GM23248 (cell line): Measurements from ENCODE around the gene ADK. TPM values are rescaled to one million over a fixed set of nuclear protein-coding genes. Genes with fewer than 3 reads are reported as not detected.
A peak's percentile ranks its signal among the peaks of the same experiment; 100 is the strongest.

Experiments used
- DNase-seq: peaks from one replicate; pipeline ENCODE4 v3.0.0-alpha.2; 2015
- H2AFZ ChIP-seq: fragments of 200-600 bp; sonication (generic); 2 replicates; pipeline ENCODE4 v1.6.1; 2016; ENCODE audit warnings: antibody characterized with exemption
- H3F3A ChIP-seq: fragments of 200-600 bp; sonication (generic); 2 replicates; pipeline ENCODE4 v1.6.1; 2016; ENCODE audit warnings: mild to moderate bottlenecking, antibody characterized with exemption, mixed run types; ENCODE audit not compliant: insufficient read depth
- H3K27ac ChIP-seq: fragments of 200-600 bp; sonication (generic); 2 replicates; pipeline ENCODE4 v1.5.1; 2016; ENCODE audit warnings: mild to moderate bottlenecking
- H3K27me3 ChIP-seq: fragments of 200-600 bp; sonication (generic); replicated peaks from 2 replicates; pipeline ENCODE4 v1.6.1; 2016; ENCODE audit warnings: mild to moderate bottlenecking; ENCODE audit not compliant: insufficient read depth
- H3K36me3 ChIP-seq: fragments of 200-600 bp; sonication (generic); 2 replicates; pipeline ENCODE4 v1.6.1; 2016; ENCODE audit warnings: low read depth, mild to moderate bottlenecking
- H3K4me1 ChIP-seq: fragments of 200-600 bp; sonication (generic); 2 replicates; pipeline ENCODE4 v1.6.1; 2016; ENCODE audit warnings: mild to moderate bottlenecking; ENCODE audit not compliant: insufficient read depth
- H3K4me2 ChIP-seq: fragments of 200-600 bp; sonication (generic); one replicate; pipeline ENCODE4 v1.6.1; 2016; ENCODE audit warnings: mild to moderate bottlenecking; ENCODE audit not compliant: unreplicated experiment
- H3K4me3 ChIP-seq: fragments of 200-600 bp; sonication (generic); 2 replicates; pipeline ENCODE4 v1.5.1; 2016; ENCODE audit warnings: mild to moderate bottlenecking
- H3K79me2 ChIP-seq: fragments of 200-600 bp; sonication (generic); 2 replicates; pipeline ENCODE4 v1.6.1; 2016; ENCODE audit warnings: mild to moderate bottlenecking; ENCODE audit not compliant: insufficient read depth
- H3K9ac ChIP-seq: fragments of 200-600 bp; sonication (generic); 2 replicates; pipeline ENCODE4 v1.6.1; 2016; ENCODE audit warnings: mild to moderate bottlenecking
- H3K9me2 ChIP-seq: fragments of 200-600 bp; sonication (generic); 2 replicates; pipeline ENCODE4 v1.6.1; 2016; ENCODE audit warnings: mixed run types, mild to moderate bottlenecking, moderate library complexity; ENCODE audit not compliant: insufficient read depth
- H3K9me3 ChIP-seq: fragments of 200-600 bp; sonication (generic); one replicate; pipeline ENCODE4 v1.6.1; 2017; ENCODE audit warnings: low read depth
- H4K20me1 ChIP-seq: fragments of 200-600 bp; sonication (generic); 2 replicates; pipeline ENCODE4 v1.6.0; 2016; ENCODE audit not compliant: insufficient read depth
- EZH2 ChIP-seq: fragments of 200-600 bp; sonication (generic); IDR thresholded peaks from 2 replicates; pipeline ENCODE4 v1.6.1; 2018; ENCODE audit warnings: antibody characterized with exemption, mild to moderate bottlenecking; ENCODE audit not compliant: insufficient read depth, poor library complexity, severe bottlenecking
- EZH2phosphoT487 ChIP-seq: fragments of 200-600 bp; sonication (generic); IDR thresholded peaks from 2 replicates; pipeline ENCODE4 v1.6.1; 2018; ENCODE audit warnings: antibody characterized with exemption, moderate library complexity, mild to moderate bottlenecking, low read depth; ENCODE audit not compliant: insufficient read depth
- WGBS, 2 experiments: methylation state at CpG; one replicate each; pipeline ENCODE4 v1.1.6; 2015 to 2017; ENCODE audit warnings: low lambda C conversion rate in 2 of 2, low coverage in 1 of 2; ENCODE audit errors: missing lambda C conversion rate in 2 of 2; 5-methylcytosine and 5-hydroxymethylcytosine counted together
- in situ Hi-C: fragments of 300-500 bp; cut with MboI; formaldehyde crosslinking; loops from 2 replicates; pipeline ENCODE4 v1.15.0; 2020
- polyA plus RNA-seq: library from polyadenylated mRNA; unstranded; fragments of >200 nt; fragmentation: Nextera tagmentation; extraction: Ambion mirVana; gene quantifications from 2 replicates; pipeline ENCODE4 v1.2.1, GENCODE V29; 2016
- total RNA-seq: library from RNA; depleted of rRNA; stranded (reverse); fragments of >200 nt; shearing (Covaris generic); gene quantifications from 2 replicates; pipeline ENCODE4 v1.2.3, GENCODE V29; 2014

The ADK gene
- total and polyA plus RNA-seq, 2 experiments from 2014 or later: 43.7 to 75.1 TPM

DNA sequence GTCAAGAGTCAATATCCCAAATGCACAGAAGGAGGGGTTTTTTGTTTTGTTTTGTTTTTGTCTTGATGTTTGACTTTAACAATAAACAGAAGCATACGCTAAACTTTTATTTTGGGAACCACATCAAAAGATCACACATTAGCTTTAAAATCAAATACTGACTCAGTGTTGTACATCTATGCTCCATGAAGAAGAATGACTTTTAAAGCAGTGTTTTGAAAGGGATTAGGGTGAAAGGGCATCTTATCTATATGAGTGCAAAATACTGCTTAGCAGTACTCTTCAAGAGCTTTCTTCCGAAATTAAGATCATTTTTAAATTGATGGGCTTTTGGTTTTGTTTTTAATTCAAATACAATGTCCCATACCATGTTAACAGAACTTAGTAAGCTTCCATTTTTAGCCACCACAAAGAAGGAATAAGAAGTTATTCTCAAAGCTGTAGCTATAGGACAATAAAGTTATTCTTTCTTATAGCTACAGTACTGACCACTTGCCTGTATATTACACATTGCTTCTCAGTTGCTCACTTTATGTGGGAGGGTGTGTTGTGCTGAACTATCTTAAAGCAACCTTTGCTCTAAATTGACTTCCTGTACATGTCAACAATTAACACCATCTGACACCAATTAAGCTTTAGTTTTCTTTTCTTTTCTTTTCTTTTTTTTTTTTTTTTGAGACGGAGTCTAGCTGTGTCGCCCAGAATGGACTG, 531.1 kb downstream of the ADK start:
- Histone ChIP-seq H3K9ac (no peak overlapping the region), H4K20me1 (no peaks in the 10 kb centered on the region), H3K4me3 (no peak overlapping the region), H3K27me3 (no peaks in the 10 kb centered on the region), H3K9me2 (no peaks in the 10 kb centered on the region), H3K9me3 (no peaks in the 10 kb centered on the region), H3K27ac (no peak overlapping the region), H3F3A (no peaks in the 10 kb centered on the region), H3K4me2 (no peak overlapping the region), H3K79me2 (no peaks in the 10 kb centered on the region), H3K36me3 (no peaks in the 10 kb centered on the region), H2AFZ (no peak overlapping the region), H3K4me1 (peaks cover 6% of the 10 kb centered on the region)
- TF ChIP-seq EZH2 (no peak), EZH2phosphoT487 (no peak)
- 75 to 92% methylated on average over 2 to 4 of the region's 4 CpGs for WGBS, 2 experiments
- in situ Hi-C loops: no loop called here
- DNase-seq: peak; percentile 31

DNA sequence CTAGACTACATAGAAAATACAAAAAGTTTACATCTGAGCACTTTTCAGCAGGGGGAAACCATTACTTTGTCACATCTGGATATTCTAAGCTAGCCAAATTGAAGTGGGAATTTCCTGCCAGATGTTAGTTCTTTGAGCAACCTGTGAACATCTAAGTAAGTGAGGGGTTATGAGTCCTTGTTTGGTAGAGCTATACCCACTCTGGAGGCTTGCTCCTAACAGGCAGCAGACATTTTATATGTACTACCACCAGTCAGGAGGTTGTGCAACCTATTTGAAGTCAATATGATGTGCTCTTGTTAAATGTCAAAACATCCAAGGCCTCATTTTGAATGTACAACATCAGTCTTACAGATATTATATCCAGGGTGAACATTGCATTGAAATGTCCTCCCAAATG, 532.0 kb downstream of the ADK start:
- Histone ChIP-seq H3K27me3 (no peaks in the 10 kb centered on the region), H3K36me3 (no peaks in the 10 kb centered on the region; the same call in 1 of the 2 replicates), H3K9me2 (no peaks in the 10 kb centered on the region), H4K20me1 (no peaks in the 10 kb centered on the region), H3K4me1 (peaks cover 6% of the 10 kb centered on the region), H3K9me3 (no peaks in the 10 kb centered on the region), H3K9ac (no peak overlapping the region), H3K27ac (no peak overlapping the region), H3K79me2 (no peaks in the 10 kb centered on the region), H2AFZ (no peak overlapping the region), H3K4me2 (no peak overlapping the region), H3F3A (no peaks in the 10 kb centered on the region), H3K4me3 (no peak overlapping the region)
- DNase-seq: no peak
- TF ChIP-seq EZH2phosphoT487: no peak
- no peak for TF ChIP-seq EZH2
- in situ Hi-C loops: no loop called here

DNA sequence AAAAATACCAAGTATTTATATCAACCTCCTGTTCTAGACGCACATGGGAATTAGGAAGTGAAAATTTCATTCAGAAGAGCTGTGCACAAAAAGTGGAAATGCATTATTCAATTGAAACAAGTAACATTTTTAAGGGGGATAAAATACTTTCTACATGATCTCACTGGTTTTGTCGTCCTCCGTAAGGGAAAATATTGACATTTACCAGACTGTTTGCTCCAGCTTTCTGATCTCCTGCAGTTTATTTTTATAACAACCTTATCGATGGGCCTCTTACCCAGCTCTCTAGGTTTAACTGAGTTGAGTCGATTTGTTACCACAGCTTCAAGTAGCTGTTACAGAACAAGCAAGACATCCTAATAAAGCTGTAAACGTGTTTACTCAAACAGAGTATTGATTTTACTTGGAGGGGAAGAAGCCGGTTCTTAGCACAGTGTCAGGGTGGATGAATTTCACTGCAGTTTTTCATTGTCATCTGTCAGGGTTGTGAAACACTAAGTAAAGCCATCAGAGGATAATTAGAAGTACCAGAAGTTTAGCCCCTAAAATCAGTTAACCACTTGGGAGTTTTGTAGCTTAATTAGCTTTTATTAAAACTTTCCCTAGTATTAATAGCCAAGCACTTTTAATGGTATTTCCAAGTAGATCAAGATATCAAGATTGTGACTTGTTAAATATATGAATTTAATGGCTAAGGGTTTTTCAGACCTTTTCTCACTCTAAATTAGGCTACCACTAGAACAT, 532.8 kb downstream of the ADK start:
- Histone ChIP-seq H3K36me3 (no peaks in the 10 kb centered on the region; the same call in 1 of the 2 replicates), H3F3A (no peaks in the 10 kb centered on the region), H3K27me3 (no peaks in the 10 kb centered on the region), H3K9me3 (no peaks in the 10 kb centered on the region), H3K79me2 (no peaks in the 10 kb centered on the region), H3K4me3 (no peak overlapping the region), H3K9ac (no peak overlapping the region), H2AFZ (peak overlapping the region; percentile 38; the same call in 1 of the 2 replicates), H3K4me2 (no peak overlapping the region), H3K27ac (no peak overlapping the region), H3K9me2 (no peaks in the 10 kb centered on the region), H4K20me1 (no peaks in the 10 kb centered on the region), H3K4me1 (peaks cover 6% of the 10 kb centered on the region)
- 30% methylated on average over 7 of the region's 7 CpGs for WGBS, 2 experiments
- in situ Hi-C loops: no loop called here
- TF ChIP-seq EZH2phosphoT487: no peak
- no peak for TF ChIP-seq EZH2
- DNase-seq: no peak

DNA sequence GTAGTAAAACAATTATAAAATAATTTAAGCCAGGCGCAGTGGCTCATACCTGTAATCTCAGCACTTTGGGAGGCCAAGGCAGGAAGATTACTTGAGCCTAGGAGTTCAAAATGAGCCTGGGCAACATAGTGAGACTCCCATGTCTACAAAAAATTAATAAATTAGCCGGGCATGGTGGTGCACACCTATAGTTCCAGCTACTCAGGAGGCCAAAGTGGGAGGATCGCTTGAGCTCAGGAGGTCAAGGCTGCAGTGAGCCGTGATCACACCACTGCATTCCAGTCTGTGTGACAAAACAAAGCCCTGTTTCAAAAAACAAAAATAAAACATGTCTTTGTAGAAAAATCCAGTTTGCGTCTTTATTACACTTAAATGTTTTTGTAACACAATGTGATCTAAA, 533.4 kb downstream of the ADK start:
- Histone ChIP-seq H4K20me1 (no peaks in the 10 kb centered on the region), H3K9ac (no peak overlapping the region), H2AFZ (no peak overlapping the region), H3K4me3 (no peak overlapping the region), H3K4me2 (no peak overlapping the region), H3K9me3 (no peaks in the 10 kb centered on the region), H3K9me2 (no peaks in the 10 kb centered on the region), H3K27me3 (no peaks in the 10 kb centered on the region), H3K27ac (no peak overlapping the region), H3K4me1 (peaks cover 6% of the 10 kb centered on the region), H3K79me2 (no peaks in the 10 kb centered on the region), H3F3A (no peaks in the 10 kb centered on the region), H3K36me3 (no peaks in the 10 kb centered on the region; the same call in 1 of the 2 replicates)
- no peak for DNase-seq
- in situ Hi-C loops: no loop called here
- TF ChIP-seq EZH2phosphoT487 (no peak), EZH2 (no peak)
- 75 to 79% methylated on average over 5 of the region's 5 CpGs for WGBS, 2 experiments
